ENCODE data around the gene FUCA1.

DNA sequence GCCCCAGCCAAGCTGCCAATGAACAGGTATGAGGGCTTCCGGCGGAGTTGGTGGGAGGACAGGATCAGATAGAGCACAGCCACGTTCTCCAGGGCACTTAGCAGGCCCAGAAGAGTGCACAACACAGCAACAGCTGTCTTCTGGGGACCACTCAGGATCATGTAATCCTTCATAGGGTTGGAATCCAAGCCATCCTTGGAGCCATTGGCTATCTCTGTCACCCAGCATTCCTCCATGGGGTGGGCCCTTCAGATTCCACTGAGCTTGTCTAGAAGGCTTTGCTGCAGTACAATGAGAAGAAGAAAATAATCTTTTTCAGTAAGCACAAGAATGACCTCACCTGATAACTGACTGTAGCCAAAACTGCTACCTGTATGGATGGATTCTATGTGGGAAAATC, 7.3 kb upstream of the FUCA1 start:
- TF ChIP-seq CTCF (IDR thresholded peaks at IDR 0.05), result no peak
- TF ChIP-seq POLR2A (IDR thresholded peaks at IDR 0.05), result no peak
